SIG-M5 treated with dmso at 0.1 percent for 504 hours (cell line): Measurements from ENCODE around the gene RAB3D.
"Not testable (repeated sequence)": the region's sequence is repeated elsewhere in the genome, so short reads cannot be mapped to it uniquely, and the experiment has no call there.

ENCODE experiments used
- DNase-seq: peaks from one replicate; lab custom pipeline; 2025; ENCODE audit not compliant: unreplicated experiment; lab: John Stamatoyannopoulos, UW

The RAB3D gene

GRCh38 chr19:11340099-11340467, 626 bp upstream of the RAB3D start:
- DNase-seq: not testable (repeated sequence)

DNA sequence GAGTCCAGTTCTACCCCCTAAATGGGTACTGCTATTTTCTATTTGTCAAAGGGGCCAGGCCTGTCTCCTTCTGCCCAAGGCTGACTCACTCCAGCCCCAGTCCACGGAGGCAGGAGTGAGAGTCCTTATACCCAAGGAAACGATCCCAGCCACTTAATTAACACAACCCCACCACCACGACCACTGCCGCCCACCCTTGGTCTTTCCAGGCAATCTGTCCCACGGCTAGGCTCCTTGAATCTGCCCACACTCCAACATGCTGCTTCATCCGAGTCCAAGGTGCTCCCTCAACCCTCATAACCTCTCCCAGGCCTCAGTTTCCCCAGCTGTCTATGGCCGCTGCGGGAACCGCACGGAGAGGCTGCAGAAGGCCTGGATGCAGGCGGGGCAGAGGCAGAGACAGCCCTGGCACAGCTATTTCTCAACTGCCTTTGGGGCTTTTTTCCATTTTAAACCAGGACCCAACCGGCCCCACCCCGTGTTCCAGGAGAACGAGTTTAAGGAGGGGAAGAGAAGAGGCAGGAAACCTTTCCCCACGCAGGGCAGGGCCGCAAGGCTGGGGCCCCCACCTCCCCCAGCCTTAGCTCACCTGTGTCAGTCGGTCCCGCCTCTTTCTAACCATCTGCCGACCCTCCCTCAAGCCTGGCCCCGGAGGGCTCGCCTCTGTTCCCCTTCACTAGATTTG, 746 bp downstream of the RAB3D start:
- DNase-seq: peak; percentile 47

DNA sequence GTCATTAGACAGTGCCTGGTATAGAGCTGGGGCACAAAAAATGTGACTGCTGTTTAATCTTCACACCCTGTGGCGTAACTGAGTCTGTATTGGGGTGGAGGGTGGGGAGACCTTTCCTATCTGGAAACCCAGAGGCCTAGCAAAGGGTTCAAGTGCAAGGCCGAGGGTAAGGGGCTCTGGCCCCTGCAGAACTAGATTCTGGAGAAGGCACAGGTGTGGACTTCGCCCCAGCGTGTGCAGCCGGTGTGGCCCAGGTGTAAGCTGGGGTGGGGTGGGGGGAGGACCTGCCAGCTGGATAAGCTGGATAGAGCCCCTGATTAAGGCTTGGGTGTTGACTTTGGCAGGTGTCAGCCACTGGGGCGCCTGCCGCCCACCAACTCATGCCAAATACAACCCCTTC, 1.3 kb downstream of the RAB3D start:
- DNase-seq: no peak

GRCh38 chr19:11337080-11337479, 2.4 kb downstream of the RAB3D start:
- no peak for DNase-seq

DNA sequence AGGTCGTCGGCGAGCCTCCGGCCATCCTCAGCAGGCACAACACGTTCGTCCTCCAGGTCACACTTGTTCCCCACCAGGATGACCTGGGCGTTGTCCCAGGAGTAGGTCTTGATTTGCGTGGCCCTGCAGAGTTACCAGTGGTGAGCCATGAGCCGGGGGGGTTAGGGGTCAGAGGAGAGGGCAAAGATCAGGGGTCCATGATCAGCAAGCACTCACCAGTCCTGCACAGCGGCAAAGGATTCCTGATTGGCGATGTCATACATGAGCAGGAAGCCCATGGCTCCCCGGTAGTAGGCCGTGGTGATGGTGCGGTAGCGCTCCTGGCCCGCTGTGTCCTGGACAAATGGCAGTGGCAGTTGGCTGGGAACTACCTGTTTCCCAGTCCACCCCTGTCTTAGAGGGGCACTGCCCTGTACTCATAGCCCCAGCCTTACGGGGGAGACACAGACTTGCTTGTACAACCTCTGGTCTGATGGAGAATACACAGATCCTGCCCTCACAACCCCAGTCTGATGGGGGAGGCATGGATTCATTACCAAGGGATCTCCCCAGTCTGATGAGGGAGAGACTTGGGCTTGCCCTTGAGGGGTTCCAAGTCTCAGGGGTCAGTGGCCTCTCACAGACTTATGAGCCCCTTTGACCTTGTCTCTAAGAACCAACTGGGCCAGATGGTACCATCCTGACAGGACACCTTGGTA, 3.9 kb downstream of the RAB3D start:
- DNase-seq: no peak

GRCh38 chr19:11333838-11334237, 5.6 kb downstream of the RAB3D start:
- not testable (repeated sequence) for DNase-seq

GRCh38 chr19:11332822-11333221, 6.6 kb downstream of the RAB3D start:
- DNase-seq: no peak

DNA sequence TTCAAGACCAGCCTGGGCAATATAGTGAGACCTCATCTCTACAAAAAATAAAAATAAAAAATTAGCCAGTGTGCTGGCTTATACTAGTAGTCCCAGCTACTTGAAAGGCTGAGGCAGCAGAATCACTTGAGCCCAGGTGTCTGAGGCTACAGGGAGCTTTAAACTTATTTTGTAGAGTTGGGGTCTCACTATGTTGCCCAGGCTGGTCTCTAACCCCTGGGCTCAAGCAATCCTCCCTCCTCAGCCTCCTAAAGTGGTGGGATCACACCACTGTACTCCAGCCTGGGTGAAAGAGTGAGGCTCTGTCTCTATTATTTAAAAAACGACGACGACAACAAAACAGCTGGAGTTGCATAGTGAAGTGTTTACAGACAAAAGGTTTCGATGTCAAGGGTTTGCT, 8.0 kb downstream of the RAB3D start:
- DNase-seq: no peak

GRCh38 chr19:11330127-11330526, 9.3 kb downstream of the RAB3D start:
- no peak for DNase-seq

GRCh38 chr19:11325544-11325943, 13.9 kb downstream of the RAB3D start:
- DNase-seq: no peak

DNA sequence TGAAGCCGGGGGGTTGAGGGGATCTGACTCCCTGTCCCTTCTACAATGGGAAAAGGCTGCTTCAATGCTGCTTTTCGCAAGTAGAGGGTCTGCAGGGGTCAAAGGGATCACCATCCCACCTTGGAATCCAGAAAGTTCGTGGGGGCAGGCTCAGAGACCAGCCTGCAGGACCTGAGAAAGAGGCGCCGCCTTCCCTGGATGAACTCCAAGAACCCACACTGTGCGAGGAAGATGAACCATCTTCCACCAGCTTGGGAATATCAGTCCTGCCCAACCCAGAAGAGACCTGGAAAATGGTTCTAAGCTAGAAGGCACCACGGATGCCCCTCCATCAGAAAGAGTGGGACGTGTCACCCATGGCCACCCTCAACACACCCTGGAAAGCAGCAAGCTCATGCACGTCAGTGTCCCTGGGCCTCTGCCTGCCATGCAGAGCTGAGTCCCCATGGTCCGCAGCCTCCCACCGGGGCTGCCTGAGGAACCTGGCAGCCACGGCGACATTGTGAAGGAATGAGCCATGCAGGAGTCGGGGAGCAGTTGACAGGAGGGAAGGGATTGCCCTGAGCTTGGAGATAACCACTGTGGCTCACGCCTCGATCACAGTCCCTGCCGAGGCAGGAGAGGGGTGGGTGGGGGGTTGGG, 14.6 kb downstream of the RAB3D start:
- DNase-seq: no peak

DNA sequence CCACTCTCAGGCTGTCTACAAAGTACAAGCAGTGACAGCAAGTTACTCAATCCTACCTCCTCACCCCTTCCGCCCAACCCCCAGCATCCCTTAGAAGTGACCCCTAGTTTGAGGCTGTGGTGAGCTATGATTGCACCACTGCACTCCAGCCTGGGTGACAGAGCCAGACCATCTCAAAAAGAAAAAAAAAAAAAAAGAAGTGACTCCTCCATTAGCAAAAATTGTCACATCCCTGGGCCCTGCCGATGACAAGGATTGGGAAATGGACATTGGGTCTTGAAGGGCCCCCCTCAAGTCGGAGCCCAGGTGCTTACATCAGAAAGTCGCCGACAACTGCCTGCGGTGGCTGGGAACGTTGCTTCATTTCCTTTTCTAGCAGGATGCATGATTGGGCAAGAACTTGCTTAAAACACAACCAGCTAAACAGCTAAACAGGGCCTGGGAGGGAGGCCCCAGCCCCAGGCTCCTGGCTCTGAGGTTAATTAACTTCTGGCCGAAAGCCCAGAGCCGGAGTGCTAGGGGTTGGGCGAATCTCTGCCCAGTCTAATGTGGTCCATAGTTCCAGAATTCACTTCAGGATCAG, 15.3 kb downstream of the RAB3D start:
- DNase-seq: peak; percentile 99

GRCh38 chr19:11323601-11324078, 15.8 kb downstream of the RAB3D start:
- DNase-seq: no peak

- DNase-seq: peak; percentile 66
Observed at GRCh38 chr19:11322269-11323024, 17.0 kb downstream of the RAB3D start.

GRCh38 chr19:11321191-11322126, 18.0 kb downstream of the RAB3D start:
- no peak for DNase-seq

DNA sequence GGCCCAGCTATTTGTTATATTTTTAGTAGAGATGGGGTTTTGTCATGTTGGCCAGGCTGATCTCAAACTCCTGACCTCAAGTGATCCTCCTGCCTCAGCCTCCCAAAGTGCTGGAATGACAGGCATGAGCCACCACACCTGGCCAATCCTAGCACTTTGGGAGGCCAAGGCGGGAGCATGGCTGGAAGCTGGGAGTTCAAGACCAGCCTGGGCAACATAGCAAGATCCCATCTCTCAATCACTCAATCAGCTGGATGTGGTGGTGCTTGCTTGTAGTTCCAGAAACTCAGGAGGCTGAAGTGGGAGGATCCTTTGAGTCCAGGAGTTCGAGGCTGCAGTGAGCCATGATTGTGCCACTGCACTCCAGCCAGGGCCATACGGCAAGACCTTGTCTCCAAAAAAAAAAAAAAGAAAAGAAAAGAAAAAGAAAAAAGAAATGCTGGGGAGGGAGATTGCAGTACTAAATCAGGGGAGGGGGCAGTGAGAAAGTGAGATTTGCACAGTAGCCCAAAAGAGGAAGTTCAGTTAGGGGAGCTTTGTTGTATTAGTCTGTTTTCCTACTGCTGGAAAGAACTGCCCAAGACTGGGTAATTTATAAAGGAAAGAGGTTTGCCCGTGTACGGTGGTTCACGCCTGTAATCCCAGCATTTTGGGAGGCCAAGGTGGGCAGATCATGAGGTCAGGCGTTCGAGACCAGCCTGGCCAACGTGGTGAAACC, 19.0 kb downstream of the RAB3D start:
- peak; percentile 70 for DNase-seq

GRCh38 chr19:11306337-11306736, 33.1 kb downstream of the RAB3D start:
- no peak for DNase-seq

- DNase-seq: no peak
Observed at GRCh38 chr19:11304936-11305335, 34.5 kb downstream of the RAB3D start.

DNA sequence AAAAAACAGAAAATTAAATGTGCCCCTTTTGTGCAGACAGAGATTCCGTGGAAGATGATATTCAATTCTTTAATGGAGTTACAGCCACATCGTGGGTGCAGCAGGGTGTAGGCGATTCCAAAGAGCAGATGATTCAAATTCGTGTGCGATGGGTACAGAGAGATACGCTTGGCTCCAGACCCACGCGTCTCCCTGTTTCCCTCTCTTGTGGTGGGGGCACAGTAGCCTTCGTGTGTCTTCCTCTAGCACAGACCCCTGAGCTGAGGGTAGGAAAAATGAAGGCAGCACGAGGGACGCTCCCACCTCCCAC, 38.7 kb downstream of the RAB3D start:
- no peak for DNase-seq
